GM19324 (cell line): ENCODE data around the gene NLN.
"Not testable (repeated sequence)": the region's sequence is repeated elsewhere in the genome, so short reads cannot be mapped to it uniquely, and the experiment has no call there.

Source experiments
- ATAC-seq: cut with Tn5 transposase; IDR thresholded peaks from one replicate; pipeline ENCODE4 v1.9.1; 2021; ENCODE audit warnings: mild to moderate bottlenecking, moderate library complexity; ENCODE audit not compliant: unreplicated experiment, low FRiP score

The NLN gene

DNA sequence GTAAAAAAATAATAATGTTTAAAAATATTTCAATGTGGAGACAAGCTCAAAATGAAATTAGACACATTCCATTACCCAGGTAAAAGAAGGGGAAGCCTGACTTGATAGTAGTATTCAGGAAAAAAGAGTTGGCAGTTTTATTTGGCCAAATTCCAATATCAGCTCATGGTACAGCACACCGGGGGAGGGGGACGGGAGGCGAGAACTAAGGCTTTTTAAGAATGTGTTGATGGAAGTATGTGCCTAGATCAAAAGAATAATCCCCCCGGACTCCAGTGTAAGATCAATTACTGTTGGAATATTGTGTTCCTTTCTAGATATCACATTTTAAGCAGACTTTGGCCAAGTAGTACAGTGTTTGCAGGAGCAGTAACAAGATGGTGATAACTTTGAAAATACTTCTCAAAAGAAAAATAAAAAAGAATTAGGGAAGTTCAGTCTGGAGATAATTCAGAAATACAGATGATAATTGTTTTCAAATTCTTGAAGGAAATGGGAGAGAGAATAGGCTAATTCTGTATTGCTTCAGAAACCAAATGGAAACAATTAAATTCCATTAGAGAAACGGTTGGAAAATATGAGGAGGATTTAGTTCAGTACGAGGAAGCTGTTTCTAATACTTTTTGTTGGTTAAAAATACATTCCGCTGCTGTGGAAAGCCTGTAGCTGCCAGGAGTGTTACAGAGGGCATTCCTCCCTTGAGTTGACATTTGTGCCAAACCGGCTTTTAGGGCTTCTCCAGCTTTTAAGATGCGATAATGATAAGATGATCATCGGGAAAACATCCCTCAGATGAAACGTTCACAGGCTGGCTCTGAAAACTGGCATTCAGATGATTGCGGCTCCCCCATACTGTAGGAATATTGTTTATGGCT lies 106.3 kb downstream of the NLN start:
- ATAC-seq, result no peak

DNA sequence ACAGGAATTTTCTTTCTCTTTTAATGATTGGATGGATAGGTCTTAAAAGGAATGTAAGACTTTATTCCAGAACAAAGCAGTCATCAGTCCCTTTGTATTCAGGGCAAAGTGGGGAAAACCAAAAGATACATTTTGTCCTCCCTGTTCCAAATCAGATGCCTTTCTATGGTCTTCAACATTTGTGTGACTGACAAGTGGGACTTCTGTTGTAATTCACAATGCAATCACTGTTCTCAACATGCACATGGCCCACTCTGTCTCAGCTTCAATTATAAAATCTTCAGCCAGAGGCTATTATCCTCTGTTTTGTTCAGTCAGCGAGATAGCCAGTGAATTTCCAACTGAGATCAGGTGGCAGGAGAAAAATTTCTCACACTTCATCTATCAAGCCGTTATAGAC lies 108.9 kb downstream of the NLN start:
- no peak for ATAC-seq

DNA sequence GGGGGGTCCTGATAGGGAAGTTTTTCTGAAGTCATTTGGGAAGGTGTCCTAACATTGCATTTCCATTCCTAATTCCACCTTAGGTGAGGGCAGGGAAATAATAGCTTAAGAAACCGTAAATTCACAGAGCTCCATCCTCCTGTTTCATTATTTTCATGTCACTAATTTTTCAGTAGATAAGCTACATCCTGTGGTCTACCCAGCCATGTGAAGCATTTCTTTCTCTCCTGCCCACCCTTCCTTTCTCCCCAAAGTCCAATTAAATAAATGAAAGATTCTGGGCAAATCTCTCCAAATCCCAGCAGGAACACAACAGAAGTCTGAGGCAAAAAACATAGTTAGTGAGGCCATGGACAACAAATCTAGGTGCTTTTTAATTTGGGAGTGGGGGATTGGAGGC lies 109.3 kb downstream of the NLN start:
- no peak for ATAC-seq

DNA sequence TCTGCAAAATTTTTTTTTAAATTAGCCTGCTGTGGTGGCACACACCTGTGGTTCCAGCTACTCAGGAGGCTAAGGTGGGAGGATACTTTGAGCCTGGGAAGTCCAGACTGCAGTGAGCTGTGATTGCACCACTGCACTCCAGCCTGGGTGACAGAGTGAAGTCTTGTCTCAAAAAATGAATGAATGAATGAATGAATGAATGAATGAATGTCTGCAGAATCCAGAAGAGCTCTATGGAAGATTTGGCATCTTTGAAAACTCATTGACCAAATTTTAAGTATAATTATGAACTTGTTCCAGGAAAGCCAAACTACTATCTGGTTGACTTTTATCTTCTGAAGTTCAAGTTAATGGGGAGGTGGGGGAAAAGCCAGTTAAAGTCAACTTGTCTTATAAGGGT lies 110.1 kb downstream of the NLN start:
- ATAC-seq, result no peak

DNA sequence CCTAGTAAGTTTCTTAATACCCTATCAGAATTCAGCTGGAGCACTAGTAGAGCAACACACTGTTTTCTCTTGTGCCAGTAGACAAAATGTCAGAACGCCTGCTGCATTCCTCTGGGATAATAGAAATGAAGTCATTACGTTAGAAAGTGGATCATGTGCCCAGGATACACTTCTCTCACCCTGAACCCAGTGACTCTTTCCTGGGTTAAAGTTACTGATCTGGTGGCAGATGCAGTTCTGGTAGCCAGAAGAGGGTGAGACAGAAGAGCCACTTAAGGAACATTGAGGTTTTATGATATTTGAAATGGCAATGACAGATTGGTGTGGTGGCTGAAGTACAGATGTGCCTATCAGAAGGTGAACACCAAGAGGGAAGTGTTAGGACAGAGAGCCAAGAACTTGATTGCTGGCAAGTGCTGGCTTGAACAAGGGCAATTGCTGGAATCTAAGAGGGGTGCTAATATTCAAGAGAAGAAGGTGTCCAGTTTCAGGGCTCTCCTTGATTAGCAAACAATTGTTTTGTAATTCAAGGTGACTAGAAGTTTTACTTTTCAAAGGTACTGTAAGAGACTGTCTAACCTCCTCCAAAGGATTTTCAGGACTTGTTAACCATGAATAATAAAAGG lies 110.7 kb downstream of the NLN start:
- no peak for ATAC-seq

DNA sequence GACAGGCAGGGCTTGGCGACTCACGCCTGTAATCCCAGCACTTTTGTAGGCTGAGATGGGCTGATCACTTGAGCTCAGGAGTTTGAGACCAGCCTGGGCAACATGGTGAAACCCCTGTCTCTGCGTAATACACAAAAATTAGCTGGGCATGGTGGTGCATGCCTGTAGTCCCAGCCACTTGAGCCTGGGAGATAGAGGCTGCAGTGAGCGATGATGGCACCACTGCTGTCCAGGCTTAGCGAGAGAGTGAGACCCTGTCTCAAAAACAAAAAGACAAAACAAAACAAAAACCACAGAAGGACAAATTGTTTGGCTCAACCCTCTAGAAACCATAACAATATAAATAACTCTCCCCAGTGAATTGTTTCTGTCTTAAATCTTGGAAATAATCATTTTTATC lies 111.8 kb downstream of the NLN start:
- no peak for ATAC-seq

DNA sequence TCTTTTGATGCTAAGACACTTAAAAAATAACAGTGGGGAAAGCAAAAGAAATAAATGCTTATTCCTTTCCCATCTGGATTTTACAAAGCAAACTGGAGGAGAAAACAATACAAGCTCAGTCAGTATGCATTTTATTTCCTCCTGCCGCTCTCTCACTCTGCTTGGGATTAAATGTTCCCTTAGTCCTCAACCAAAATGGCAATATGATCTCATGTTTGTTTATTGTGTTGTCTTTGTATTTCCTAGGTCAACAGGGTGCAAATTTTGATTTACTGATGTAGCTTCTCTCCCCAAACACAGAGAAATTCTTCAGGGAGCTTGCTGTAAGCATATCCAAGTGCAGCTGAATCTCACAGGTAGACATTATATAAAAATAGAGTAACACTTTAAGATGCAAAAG lies 112.3 kb downstream of the NLN start:
- no peak for ATAC-seq

DNA sequence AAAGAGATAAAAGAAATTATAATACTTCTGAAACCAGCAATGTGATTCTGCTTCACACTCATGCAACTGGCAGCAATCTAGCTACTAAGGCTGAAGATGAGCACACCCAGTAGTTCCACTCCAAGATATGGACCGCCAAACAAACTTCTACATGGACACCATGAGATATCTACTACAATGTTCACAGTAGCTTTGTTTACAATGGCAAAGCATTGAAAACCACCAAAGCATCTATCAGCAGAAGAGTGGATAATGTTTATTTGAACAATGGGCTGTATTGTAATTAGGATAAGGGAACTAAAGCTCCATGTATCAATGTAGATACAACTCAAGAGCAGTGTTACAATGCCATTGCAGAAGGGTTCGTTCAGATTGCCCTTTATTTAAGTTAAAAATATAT lies 113.2 kb downstream of the NLN start:
- no peak for ATAC-seq

DNA sequence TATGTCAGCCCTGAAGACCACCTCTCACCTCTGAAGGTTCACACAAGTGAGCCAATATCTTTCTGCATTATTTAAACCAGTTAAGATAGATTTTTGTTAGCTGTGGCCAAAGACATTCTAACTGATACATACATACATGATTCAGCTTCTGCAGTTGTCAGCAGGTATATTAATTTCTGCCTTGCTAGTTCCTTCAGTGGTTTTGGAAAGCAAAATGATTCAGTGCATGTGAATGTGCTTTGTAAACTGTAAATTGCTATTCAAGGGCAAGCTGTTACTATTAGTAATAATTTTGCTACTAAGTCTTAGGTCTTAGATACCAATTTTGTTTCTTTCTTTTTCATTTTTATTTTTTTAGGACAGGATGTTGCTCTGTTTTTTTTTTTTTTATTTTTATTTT lies 115.1 kb downstream of the NLN start:
- no peak for ATAC-seq

DNA sequence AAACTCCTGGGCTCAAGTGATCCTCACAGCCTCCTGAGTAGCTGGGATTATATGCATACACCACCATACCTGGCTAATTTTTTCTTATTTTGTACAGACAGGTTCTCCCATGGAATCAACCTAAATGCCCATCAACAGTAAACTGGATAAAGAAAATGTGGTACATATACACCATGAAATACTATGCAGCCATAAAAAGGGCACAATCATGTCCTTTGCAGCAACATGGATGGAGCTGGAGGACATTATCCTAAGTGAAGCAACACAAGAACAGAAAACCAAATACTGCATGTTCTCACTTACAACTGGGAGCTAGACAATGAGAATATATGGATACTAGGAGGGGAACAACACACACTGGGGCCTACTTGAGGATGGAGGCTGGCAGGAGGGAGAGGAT lies 117.2 kb downstream of the NLN start:
- not testable (repeated sequence) for ATAC-seq

DNA sequence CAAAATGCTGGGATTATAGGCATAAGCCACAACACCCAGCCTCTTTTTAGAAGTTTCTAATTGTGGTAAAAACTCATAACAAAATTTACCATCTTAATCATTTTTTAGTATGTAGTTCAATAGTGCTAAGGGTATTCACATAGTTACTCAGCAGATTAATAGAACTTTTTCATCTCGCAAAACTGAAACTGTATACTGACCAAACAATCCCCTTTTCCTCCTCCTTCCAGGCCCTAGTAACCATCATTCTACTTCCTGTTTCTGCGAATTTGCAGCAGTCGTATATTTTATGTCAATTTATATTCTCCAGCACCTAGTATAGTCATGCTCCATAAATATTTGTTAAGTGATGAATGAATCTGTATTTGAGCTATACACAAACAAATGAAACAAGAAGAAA lies 118.1 kb downstream of the NLN start:
- no peak for ATAC-seq

DNA sequence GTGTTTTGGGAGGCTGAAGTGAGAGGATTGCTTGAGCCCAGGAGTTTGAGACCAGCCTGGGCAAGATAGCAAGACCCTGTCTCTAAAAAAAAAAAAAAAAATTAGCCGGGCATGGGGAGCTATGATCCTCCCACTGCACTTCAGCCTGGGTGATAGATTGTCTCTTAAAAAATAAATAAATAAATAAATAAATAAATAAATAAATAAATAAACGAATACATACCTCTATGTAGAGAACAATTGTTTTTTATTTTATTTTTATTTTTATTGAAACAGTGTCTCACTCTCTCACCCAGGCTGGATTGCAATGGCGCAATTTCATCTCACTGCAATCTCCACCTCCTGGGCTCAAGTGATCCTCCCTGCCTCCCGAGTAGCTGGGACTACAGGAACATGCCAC lies 122.8 kb downstream of the NLN start:
- not testable (repeated sequence) for ATAC-seq

DNA sequence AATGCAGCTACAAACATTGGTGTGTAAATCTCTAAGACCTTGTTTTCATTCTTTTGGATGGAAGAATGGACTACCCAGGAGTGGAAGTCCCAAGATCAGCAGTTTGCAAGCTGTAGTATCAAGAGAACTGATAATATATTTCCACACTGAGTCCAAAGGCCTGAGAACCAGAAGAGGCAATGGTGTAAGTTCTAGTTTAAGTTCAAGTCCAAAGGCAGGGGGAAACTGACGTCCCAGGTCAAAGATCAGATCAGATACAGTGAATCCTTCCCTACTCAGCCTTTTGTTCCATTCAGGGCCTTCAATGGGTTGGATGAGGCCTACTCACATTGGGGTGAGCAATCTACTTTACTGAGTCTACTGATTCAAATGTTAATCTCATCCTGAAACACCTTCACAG lies 124.1 kb downstream of the NLN start:
- ATAC-seq, result no peak

DNA sequence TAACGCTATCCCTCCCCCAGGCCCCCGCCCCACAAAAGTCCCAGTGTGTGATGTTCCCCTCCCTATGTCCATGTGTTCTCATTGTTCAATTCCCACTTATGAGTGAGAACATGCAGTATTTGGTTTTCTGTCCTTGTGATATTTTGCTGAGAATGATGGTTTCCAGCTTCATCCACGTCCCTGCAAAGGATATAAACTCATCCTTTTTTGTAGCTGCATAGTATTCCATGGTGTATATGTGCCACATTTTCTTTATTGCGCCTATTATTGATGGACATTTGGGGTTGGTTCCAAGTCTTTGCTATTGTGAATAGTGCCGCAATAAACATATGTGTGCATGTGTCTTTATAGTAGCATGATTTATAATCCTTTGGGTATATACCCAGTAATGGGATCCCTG lies 125.0 kb downstream of the NLN start:
- not testable (repeated sequence) for ATAC-seq

DNA sequence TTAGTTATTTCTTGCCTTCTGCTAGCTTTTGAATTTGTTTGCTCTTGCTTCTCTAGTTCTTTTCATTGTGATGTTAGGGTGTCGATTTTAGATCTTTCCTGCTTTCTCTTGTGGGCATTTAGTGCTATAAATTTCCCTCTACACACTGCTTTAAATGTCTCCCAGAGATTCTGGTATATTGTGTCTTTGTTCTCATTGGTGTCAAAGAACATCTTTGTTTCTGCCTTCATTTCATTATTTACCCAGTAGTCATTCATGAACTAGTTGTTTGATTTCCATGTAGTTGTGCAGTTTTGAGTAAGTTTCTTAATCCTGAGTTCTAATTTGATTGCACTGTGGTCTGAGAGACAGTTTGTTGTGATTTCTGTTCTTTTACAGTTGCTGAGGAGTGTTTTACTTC lies 127.9 kb downstream of the NLN start:
- ATAC-seq, result not testable (repeated sequence)

DNA sequence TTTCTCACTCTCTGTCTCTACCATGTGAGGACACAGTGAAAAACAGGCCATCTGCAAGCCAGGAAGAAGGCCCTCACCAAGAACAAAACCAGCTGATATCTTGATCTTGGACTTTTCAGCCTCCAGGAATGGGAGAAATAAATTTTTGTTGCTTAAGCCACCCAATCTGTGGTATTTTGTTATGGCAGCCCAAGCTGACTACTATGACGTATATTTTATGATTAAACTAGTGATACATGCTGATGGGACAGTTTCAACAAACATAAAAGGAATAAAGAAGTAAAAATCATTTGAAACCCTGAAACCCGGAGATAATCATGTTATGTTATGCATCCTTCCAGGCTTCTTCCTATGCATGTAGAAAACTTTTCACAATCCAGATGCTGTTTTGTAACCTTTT lies 132.9 kb downstream of the NLN start:
- no peak for ATAC-seq

DNA sequence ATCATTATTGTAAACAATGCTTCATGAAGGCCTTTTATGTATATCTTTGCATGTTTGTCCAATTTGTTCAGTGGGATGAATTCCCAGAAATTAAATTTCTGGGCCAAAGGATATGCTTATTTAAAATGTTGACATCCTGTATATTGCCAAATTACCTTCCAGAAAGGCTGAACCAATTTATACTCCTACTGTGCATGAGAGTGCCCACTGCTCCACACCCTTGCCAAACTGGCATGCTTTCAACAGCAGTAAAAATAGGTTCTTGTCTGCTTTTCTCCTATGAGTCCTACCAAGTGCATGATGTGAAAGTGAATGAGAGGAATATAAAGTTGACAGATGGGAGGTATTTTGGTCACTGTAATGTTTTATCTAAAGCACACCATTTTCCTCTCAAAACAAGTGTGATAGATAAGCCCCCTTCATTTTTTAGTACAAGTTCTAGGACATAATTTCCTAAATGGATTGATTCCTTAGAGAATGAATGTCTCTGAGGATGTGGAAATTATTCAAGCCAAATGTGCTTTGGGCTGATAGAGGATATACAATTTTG lies 133.8 kb downstream of the NLN start:
- ATAC-seq, result no peak

DNA sequence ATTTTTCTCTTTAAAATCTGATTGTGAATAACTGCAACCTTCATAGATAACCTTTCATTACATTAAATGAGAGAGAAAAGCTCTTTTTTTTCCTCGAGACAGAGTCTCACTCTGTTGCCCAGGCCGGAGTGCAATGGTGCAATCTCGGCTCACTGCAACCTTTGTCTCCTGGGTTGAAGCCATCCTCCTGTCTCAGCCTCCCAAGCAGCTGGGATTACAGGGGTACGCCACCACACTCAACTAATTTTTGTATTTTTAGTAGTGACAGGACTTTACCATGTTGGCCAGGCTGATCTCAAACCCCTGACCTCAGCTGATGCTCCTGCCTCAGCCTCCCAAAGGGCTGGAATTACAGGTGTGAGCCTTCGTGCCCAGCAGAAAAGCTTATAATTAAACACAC lies 134.5 kb downstream of the NLN start:
- ATAC-seq, result no peak

DNA sequence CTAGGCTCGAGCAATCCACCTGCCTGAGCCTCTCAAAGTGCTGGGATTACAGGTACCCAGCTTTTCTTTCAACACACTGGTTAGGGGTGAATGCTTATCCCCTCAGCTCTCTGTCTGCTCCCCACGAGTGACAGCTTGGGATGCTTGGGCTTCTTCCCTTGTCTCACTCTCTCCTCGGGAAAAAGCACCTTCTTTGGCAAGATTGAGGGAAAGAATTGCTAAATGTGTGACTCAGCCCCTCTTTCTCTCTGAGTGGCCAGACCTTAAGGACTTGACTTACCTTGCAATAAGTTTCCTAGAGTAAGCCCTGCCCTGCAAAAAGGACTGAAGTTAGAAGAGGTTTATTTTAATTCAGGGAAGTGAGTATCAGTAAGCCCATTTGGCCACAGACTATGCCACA lies 136.3 kb downstream of the NLN start:
- ATAC-seq, result no peak

DNA sequence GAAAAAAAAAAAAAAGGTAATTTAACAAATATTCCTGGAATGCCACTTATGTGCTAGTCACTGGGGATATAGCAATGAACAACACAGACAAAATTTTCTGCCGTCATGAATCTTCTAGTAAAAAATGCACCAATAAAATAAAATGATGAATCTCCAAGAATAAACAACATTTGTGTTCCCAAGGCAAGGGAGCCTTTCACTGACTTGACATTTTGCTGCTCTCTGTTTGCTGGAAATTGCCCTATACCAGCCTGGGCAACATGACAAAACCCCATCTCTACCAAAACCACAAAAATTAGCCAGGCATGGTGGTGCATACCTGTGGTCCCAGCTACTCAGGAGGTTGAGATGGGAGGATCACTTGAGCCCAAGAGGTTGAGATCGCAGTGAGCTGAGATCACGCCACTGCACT lies 139.8 kb downstream of the NLN start:
- no peak for ATAC-seq

DNA sequence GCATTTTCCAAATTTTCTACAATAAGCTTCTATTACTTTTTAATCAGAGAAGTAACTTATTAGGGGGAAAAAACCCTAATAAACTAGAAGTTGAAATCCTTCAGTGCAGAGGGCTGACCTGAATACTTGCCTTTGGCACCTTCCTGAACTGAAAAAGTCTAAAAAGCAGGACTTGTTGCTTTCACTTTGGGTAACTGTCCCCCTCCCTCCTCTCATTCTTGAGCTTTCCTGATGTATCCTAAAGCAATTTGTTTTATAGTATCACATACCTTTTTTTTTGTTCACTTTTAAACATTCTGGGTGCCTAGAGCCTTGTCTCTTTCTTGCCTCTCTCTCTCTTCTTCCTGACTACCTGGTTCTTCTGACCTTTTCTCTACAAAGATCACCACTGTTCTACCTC lies 140.4 kb downstream of the NLN start:
- ATAC-seq, result no peak

DNA sequence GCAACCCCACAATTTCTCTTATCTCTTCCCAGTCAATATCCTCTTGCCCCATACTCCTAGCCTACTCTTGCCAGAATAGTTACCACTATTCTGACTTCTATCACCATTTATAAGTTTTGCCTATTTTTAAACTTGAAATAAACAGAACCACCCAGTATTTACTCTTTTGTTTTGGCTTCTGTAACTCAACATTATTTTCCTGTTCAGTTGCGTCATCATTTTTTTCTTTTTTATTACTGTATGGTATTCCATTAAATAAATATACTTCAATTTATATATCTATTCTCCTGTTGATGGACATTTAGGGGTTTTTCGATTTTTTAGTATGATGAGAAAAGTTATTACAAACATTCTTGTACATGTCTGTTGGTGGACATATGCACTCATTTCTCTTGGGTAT lies 141.7 kb downstream of the NLN start:
- ATAC-seq, result no peak
